GM21576 (cell line): ENCODE data around the gene SV2B.
A peak's percentile ranks its signal among the peaks of the same experiment; 100 is the strongest.

Experiments used
- ATAC-seq: cut with Tn5 transposase; IDR thresholded peaks from one replicate; pipeline ENCODE4 v1.9.1; 2021; ENCODE audit warnings: mild to moderate bottlenecking, moderate library complexity; ENCODE audit not compliant: unreplicated experiment

Gene SV2B

DNA sequence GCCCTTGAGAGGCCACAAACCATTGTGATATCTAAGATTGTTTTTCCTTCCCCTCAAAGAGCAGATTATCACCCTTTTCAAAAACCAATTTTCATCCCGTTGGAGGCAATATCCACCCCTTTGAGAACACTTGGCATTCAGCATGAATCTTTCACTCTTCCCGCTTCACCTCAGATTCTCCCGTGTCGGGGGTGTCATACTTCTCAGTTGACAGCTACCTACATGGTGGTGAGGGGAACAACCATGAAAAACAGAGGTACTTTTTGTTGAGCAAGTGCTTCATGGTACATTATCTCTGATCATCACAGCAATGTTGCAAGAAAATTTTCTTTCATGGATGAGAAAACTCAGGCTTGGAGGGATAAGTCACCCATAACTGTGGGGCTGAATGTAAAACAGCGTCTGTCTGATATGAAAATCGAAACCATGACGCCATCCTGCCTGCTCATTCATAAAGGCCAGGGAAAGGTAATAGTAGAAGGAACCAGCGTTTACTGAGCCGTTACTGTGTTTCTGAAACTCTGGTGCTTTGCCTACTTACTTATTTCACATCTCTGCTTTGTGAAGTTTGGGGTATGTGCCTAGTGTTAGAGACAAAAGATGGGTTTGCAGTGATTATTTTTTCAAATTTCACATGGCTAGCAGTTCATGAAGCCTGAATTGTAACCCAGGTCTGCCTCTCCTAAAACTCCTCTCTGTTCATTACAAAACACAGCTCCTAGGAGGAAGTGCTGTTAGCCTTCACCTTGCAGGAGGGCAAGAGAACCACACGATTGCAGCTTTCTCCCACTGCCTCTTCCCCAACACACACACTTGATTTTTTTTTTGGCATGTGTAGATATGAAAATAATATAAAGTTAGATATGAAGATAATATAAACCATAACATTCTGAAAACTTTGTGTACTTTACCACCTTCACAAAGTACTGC, 35.4 kb downstream of the SV2B start:
- peak; percentile 79 for ATAC-seq

DNA sequence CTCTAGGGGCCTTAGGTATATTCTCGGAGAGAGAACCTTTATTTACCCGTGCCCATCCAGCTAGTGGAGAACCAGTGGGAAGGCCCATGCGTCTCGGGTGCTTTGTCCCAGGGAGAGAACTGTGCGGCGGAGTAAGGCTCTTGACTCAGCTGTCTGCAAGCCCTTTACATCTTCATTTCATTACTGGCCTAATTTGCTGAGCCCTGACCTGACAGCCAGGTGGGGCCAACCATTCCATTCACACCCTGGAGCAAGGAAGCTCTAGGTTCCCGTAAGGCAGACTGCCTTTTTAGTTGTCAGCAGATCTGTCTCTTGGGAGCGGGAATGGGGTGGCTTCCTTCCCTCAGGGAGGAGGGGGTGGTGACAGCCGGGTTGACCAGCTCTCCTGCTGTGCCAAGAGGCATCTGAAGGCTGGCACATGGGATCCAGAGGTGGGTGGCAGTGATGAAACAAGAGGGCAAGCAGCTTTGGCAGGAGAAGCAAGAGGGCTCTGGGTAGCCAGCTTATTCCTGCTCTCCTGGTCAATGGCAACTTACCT, 36.4 kb downstream of the SV2B start:
- ATAC-seq, result no peak

DNA sequence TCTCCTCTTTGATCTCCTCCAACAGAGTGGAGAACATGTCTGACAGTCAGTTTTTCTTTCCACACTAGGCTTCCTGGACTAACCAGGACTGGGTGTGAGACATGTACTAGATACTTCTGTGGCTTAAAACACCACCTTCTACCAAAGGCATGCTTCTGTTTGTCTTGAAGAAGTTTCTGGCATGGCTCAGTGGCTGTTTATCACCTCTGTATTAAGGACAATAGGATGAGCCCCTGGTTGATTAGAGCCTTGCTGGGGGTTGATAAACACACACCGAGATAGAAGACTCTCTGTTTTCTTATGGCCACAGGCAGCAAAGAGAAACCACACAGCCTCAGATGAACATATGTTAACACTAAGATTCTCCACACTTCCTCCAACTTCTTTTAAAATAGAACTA, 40.5 kb downstream of the SV2B start:
- no peak for ATAC-seq

DNA sequence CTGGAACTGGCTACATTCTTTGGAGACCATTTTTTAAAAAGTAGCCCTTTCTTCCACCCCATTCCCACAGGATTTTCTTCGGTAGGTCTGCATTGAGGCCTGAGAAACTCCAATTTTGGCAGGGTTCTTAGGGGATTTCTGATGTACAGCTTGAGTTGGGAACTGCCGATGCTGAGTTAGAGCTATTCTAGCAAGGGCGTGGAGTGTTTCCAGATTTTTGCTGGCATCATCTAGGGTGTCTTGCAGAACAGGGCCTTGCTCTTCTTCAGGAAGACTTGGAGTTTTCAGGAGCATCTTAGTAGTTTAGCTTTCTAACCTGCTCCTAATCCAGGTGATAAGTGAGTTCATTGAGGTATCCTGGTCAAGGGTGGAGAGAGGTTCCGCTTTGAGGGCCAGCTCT, 41.0 kb downstream of the SV2B start:
- no peak for ATAC-seq

DNA sequence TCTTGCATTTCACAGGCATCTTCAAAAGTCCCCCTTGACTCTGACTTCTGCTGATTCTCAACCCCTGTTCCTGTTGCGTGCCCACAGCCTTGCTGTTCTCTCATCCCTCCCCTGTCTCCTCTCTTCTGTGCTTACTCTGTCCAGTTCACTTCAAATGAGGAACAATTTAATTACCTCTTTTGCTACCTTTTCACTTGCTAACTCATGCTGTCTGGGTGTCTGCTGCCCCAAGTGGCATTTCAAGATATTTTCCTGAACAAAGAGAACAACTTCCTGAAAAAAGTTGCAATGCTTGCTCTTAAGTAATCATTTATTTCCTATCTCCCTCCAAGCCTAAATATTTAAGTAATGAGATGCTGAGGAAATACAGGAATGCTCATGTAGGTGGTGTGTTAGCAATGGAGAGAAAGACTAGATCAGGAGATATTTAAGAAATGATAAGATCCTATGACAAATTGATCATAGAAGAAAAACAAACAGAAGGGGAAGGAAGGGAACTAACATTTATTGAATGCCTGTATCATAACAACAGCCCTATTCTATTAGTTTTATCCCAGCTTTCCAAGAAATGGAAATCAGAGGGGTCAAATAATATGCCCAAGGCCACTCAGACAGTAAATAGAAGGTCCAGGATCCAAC, 42.2 kb downstream of the SV2B start:
- ATAC-seq, result no peak

DNA sequence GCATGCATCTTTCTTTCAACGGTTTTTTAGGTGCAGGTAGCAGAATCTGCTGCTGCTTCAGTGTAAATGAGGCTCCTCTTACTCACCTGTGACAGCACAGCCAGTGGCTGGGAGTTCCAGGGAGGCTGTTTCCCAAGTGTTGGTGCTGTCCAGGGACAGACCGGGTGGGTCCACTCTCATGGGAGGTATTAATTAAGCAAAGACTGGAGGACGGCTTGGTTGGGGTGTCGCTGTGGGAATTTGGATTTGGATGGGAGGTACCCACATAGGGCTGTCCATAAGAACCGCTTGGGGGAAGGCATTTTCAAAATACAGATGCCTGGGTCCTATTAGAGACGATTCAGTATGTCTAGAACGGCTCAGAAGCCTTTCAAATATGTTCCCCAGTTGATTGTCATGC, 42.9 kb downstream of the SV2B start:
- no peak for ATAC-seq

DNA sequence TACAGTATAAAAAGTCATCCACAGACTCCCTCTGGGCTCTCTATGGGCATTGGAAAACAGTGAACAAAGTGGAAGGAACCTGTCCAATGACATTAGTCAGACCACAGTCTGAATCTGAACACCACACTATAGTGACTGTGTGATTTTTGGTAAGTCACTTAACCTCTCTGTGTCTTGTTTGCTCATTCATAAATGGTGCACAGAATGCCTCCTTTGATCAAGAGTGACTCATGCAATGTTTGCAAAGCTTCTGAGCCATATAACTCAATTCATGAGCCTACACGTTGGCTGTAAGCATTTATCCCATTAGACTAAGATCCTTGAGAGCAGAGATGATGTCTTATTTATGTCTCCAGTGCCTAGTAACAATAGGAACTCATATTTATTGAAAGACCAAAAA, 46.7 kb downstream of the SV2B start:
- ATAC-seq, result no peak

DNA sequence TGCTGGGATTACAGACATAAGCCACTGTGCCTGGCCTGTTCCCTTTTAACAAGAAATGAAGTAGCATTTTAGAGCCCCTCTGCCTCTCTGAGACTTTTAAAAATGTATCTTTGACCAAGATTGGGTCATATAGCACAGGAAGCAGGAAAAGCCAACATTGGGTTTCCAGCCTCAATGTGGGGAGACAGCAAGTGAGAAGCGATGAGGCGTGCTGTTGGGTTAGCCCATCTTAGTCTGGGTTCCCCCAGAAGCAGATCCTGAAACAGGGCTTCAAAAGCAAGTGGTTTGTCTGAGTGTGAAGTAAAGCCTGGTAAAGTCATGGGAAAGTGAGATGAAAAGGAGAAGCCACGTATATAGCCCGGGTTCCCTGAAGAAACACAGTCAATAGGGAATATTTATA, 48.2 kb downstream of the SV2B start:
- no peak for ATAC-seq

DNA sequence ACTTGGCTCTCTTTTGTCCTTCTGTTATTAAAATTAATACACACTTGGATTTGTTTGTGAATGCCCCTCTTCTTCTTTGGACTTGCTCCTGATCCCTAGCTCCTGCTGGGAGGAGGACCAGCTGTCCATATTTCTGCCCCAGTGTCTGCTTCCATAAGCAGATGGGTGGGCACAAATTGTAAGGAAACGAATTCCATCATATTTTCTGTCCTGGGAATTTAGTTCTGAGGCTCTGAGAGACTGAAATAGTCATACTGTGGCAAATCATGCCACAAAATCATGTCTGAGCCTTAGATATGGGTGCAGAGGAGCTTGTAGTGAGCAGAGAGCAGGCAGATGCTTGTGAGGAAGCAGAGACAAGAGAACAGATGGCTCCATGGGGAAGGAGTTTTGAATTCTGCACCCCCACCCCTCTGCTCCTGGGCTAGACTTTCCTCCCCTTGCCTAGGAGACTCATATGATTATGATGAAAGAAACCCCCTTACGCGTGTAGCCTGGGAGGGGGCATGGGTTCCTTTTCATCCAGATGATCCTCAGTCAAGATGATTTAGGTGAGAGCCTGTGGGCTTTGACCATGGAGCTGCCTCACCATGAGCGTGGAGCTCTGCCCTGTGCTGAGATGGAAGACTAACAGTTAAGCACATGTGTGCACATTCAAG, 50.6 kb downstream of the SV2B start:
- ATAC-seq, result no peak

DNA sequence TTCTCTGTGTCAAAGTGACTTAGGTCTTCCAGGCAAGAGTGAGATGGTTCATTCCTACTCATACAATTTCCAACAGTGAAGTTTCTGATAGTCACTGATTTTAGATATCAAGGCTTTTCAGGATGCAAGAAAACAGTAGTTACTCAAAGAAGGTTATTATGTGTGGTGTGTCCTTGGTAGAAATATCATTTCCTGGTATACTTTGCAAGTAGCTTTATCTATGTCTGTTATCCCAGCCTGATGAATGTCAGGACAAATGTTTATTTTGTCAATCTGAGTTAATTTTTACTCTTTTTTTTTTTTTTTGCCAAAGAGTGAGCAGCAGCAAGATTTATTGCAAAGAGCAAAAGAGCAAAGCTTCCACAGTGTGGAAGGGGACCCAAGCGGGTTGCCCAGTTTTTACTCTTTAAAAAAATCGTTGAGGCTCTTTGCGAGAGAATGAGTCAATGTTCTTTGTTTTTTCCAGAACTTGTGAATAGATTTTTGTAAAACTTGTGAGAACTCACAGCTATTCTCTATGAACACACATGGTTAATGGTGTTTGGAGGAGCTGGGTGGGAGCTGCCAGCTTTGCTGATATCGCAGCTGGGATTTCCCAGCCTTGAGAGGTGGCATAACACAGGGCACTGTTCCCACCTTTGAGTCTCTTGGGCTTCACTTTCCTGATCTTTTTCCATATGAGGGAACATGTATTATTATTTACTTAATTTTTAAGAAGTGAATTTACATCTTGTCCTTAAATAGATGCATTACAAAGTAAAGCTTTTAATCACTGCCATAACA, 51.9 kb downstream of the SV2B start:
- no peak for ATAC-seq

DNA sequence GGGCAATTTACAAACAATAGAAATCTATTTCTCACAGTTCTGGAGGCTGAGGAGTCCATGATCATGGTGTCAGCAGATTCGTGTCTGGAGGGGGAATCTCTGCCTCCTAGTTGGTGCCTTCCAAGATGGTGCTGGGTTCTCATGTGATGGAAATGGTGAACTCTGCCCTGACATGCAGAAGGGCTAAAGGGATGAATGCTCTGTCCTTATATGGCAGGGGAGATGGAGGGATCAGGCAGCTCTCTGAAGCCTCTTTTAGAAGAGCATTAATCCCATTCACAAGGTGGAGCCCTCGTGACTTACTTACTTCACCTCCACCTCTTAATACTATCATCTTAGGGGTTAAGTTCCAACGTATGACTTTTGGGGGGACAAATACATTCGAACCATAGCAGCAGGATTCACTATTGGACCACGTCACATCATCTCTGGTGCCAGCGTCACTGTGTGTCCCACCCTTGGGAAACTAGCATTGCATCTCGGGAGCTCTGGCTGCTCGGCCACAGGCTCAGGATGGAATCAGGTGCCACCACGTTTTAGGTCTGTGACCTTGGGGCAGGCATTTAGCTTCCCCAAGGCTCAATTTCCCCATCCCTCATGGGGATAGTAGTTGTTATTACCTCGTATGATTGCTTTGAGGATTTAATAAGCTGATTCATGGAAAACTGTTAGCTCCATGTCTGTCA, 53.0 kb downstream of the SV2B start:
- ATAC-seq, result no peak

DNA sequence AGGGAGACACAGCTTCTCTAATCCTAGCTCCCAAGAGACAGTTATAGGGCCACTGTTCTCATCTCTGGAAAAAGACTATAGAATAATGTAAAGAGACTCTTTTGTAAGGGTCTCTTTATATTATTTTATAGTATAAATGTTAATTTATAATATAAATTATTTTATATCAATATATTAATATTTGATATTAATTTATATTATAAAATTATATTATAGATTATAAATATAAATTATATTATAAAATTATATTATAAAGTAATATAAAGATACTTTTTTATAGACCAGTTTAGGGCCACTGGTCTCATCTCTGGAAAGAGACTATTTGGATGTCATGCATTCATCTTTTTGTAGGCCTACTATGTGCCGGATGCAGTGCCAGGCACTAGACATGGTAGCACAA, 53.9 kb downstream of the SV2B start:
- ATAC-seq, result no peak

DNA sequence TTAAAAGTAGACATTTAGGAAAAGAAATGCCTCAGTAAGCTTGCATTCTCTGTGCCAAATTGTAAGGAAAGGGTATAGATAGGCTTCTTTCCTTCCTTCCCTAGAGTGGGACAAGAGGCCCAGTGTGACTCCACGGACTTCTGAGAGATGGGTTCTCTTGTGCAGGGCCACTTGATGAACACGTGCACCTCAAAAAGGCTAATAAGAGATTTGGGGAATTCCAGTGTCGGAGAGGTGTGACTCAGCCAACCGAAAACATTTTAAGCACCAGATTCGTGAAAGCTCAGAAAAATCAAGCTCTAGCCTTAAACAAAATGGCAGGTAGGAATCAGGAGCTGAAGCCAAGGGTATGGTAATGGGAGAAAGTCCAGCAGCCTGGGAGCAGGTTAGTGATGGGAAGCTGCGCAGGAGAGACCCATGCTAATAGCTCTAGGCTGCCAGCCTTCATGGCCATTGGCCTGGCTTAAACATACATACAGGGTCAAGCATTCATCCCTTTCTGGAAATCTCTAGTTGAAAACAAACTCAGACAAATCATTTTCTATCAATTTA, 56.2 kb downstream of the SV2B start:
- no peak for ATAC-seq

DNA sequence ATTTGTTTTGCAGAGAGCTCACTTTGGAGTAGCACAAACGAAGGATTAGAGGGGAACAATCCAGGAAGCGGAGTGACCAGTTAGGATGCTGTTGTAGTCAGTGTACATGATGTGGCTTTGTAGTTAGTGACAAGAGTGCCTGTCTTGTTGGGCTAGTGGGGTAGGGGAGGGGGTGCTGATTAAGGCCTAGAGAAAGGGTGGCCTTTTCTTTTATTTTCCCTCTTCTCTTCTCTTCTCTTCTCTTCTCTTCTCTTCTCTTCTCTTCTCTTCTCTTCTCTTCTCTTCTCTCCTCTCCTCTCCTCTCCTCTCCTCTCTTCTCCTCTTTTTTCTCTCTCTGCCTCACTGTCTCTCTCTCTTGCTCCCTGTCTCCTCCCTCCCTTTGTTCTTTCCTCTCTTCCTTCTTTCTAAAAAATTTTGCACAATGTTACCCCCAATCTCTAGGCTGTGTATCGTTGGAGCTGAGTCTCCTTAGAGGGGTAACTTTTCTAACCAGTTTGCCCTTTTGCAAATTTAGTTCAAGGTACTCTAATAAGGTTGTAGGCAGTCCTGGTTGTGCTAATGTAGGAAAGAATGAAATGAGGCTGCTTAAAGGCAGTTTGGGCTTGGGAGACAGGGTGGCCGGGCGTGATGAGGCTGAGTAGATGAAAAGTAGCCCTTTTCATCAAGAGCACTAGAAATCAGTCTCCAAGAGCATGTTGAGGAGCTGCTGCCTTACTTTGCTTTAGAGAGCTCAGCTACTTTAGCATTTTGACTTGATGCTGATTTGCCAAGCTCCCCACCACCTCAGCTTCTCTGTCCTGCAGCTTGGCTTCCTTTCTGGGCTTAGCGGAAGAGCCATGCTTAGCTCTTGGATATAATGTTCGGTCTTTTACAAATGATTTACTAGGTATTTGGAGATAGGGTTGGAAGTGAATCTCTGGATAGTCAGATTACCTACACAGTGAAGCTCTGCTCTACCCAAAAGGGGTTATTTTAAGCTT, 58.6 kb downstream of the SV2B start:
- no peak for ATAC-seq

DNA sequence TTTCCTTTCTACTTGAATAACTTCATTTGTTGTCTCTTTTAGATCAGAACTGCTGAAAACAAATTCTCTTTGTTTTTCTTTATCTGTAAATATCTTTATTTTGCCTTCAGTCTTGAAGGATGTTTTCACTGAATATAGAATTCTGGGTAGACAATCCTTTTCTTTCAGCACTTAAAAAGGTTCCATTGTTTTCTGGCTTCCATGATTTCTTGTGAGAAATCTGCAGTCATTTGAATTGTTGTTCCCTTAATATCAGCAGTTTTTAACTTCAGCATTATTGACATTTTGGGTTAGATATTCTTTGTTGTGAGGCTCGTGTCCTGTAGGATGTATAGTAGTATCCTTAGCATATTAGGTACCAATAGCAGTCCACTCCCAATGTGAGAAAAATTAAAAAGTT, 65.8 kb downstream of the SV2B start:
- ATAC-seq, result no peak

DNA sequence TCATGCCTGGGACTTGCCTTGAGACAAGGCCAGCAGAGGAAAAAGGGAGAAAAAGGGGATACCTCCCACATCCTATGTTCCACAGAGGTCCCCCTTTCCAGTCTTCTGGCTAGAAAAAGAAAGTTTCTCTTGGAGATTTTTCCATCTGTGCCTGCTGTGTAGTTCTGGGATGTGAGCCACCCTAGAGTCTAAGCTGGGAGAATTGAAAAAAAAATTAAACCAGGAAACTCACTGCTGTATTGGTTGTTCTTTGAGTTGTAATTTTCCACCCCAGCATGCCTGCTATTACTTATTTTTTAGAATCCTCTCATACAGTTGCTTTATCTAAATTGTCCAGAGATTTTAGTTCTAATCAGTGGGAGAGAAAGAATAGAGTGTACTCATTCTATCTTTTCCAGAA, 68.4 kb downstream of the SV2B start:
- ATAC-seq, result no peak

DNA sequence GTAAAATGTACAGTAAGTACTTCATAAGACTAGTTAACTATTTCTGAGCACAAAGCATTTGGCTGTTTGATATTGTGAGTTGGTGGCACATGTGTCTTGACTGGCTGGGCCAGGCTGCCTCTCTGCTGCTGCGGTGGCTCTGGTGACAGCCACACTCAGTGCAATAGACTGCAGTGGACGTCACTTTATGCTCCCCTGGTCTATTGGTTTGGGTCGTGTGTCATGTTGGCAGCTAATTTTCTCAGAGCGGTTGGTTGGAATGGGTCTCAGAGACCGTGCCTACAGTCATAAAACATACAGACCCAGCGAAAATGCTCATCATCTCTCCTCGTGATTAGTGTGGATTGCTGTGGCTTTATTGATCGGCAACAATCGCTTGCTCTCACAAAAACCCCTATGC, 71.3 kb downstream of the SV2B start:
- ATAC-seq, result no peak

DNA sequence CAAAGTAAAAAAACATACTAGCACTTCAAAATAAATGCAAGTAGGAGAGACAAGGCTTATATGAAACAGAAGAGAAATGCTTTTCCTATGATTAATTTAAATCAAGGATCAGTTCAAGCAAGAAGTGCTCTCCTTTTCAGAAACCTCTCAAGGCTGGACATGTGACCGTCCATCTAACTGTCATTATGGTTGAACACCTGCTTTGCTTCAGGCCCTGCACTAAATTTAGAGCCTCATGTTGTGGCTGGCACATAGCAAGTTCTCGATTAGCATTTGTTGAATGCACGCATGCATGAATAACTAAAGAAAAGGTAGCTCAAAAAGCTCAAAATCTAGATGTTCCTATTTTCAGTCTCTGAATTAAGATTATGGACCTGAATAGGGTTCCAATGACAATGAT, 82.0 kb downstream of the SV2B start:
- ATAC-seq, result no peak

DNA sequence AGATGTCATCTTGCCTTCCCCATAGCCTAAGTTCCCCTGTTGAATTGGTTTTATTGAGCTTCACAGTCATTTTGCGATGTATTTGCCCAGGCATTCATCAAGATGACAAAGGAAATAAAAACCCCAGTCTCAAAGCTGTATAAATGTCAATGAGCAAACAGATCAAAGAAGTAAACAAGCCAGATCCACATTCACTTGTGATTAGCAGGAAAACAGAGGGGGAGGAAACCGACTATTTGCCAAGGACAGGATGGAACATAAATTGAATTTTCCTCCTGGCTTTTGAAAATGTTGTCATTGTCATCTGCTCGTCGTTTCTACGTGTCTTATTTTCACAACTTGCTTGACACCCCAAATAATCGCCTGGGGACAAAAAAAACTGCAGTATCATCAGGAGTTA, 83.5 kb downstream of the SV2B start:
- no peak for ATAC-seq
